ENCODE results near the gene SYNDIG1.

DNA sequence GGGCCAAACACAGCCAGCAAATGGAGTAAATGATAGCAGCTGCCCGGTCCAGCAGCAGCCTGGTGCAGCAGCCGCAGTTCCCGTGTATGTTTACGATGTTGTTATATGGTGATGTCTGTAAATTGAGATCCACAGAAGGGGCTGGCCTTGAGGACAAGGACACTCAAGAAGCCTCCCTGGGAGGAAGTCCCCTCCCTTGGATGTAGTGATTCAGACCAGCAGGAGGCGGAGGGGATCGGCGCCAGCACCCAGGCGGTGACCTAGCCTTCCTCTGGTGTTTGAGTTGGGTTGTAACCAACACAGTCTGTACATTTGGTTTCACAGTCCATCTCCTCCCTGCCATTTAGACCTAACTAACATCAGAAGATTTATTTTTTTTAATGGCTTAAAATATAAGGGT is 187.8 kb downstream of the SYNDIG1 start:
- TF ChIP-seq, protein P1, sequence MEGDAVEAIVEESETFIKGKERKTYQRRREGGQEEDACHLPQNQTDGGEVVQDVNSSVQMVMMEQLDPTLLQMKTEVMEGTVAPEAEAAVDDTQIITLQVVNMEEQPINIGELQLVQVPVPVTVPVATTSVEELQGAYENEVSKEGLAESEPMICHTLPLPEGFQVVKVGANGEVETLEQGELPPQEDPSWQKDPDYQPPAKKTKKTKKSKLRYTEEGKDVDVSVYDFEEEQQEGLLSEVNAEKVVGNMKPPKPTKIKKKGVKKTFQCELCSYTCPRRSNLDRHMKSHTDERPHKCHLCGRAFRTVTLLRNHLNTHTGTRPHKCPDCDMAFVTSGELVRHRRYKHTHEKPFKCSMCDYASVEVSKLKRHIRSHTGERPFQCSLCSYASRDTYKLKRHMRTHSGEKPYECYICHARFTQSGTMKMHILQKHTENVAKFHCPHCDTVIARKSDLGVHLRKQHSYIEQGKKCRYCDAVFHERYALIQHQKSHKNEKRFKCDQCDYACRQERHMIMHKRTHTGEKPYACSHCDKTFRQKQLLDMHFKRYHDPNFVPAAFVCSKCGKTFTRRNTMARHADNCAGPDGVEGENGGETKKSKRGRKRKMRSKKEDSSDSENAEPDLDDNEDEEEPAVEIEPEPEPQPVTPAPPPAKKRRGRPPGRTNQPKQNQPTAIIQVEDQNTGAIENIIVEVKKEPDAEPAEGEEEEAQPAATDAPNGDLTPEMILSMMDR (IDR thresholded peaks at IDR 0.05), result no peak
- no peak for TF ChIP-seq POLR2A (IDR thresholded peaks at IDR 0.05)
